ENCODE measurements around the gene GRIFIN. TPM values are rescaled to one million over a fixed set of nuclear protein-coding genes. Genes with fewer than 3 reads are reported as not detected.

Gene GRIFIN
- total RNA-seq: not detected in 2 replicates

GRCh38 chr7:2476298-2476697 lies at the start of gene GRIFIN:
GRIFIN (minus strand) TSS chr7:2476398; CDS start chr7:2476383, 15 bp downstream.

GRCh38 chr7:2519119-2519930 lies 43.1 kb upstream of the GRIFIN start, which contains the start of gene LFNG:
LFNG (plus strand) TSS chr7:2519774; CDS start chr7:2519862, 88 bp downstream.

Other genes starting within 250 kb of the GRIFIN start
- 29.4 and 44.6 TPM in 2 replicates for gene MAD1L1, start 243.5 kb downstream of the GRIFIN start, total RNA-seq
- 18.5 and 19.8 TPM in 2 replicates for gene MRM2, start 234.2 kb downstream of the GRIFIN start, total RNA-seq
- gene NUDT1, start 234.2 kb downstream of the GRIFIN start, total RNA-seq: 7.1 and 26.9 TPM in 2 replicates
- 12.5 and 14.9 TPM in 2 replicates for gene SNX8, start 162.0 kb downstream of the GRIFIN start, total RNA-seq
- gene EIF3B, start 121.6 kb downstream of the GRIFIN start, total RNA-seq: 117 and 138 TPM in 2 replicates
- gene CHST12, start 72.8 kb downstream of the GRIFIN start, total RNA-seq: 3.5 and 7.3 TPM in 2 replicates
- 0.79 and 9.1 TPM in 2 replicates for gene LFNG, start 43.4 kb upstream of the GRIFIN start, total RNA-seq
- 25.9 and 36.9 TPM in 2 replicates for gene BRAT1, start 79.1 kb upstream of the GRIFIN start, total RNA-seq
- gene IQCE, start 82.6 kb upstream of the GRIFIN start, total RNA-seq: 11.4 TPM in 2 replicates
- 31.4 and 52.5 TPM in 2 replicates for gene TTYH3, start 155.6 kb upstream of the GRIFIN start, total RNA-seq
- gene AMZ1, start 211.8 kb upstream of the GRIFIN start, total RNA-seq: 11.0 and 16.2 TPM in 2 replicates